Measurements from ENCODE around the gene DSCAML1. TPM values are rescaled to one million over a fixed set of nuclear protein-coding genes. Genes with fewer than 3 reads are reported as not detected.

Gene DSCAML1
- total RNA-seq, 4 donors from 2014 or later = 2.9 to 5.8 (median 3.3) TPM

DNA sequence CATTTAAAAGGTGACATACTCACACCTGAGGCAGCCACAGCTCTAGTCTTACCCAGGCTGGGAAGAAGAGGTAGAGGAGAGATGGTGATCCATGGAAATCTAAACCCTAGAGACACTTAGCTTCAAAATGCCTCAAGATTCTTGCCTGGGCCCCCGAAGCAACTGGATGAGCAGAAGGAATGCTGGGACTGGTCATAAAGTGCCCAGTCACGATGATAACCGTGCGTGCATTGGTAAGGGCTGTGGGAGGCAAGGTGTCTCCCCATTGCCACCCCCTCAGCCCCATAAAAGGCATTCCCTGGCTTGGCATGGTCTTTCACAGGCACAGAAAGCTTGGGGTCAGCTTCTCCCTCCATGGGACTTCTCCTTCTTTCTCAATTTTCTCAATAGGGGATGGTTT lies 144.5 kb downstream of the DSCAML1 start:
- in situ Hi-C loops (cut with MboI; ENCODE audit: low pct_ligation_motif_present in 1 of 4, low pct_unique_long_range_greater_than_20kb in 1 of 4, low sequenced_read_pairs in 3 of 4) (no loop called here), intact Hi-C loops (cut with DNase I; ENCODE audit: low total_unique reads) (no loop called here)
- H3K4me1 ChIP-seq = no peaks in the 10 kb centered on the region
- no peaks in the 10 kb centered on the region for H3K9me3 ChIP-seq
- no peak overlapping the region for H3K4me3 ChIP-seq
- WGBS, 2 donors (ENCODE audit: low coverage in 1 of 2) = 76 to 100% methylated on average over 1 to 4 of the region's 4 CpGs
- DNase-seq = no peak
- H3K27ac ChIP-seq = no peak overlapping the region
- no peaks in the 10 kb centered on the region for H3K36me3 ChIP-seq
- TF ChIP-seq POLR2AphosphoS5 (IDR thresholded peaks at IDR 0.05) (no peak), POLR2A (IDR thresholded peaks at IDR 0.05) (no peak), EP300 (IDR thresholded peaks at IDR 0.05; ENCODE audit: low read depth) (no peak)
- TF ChIP-seq, protein P1, sequence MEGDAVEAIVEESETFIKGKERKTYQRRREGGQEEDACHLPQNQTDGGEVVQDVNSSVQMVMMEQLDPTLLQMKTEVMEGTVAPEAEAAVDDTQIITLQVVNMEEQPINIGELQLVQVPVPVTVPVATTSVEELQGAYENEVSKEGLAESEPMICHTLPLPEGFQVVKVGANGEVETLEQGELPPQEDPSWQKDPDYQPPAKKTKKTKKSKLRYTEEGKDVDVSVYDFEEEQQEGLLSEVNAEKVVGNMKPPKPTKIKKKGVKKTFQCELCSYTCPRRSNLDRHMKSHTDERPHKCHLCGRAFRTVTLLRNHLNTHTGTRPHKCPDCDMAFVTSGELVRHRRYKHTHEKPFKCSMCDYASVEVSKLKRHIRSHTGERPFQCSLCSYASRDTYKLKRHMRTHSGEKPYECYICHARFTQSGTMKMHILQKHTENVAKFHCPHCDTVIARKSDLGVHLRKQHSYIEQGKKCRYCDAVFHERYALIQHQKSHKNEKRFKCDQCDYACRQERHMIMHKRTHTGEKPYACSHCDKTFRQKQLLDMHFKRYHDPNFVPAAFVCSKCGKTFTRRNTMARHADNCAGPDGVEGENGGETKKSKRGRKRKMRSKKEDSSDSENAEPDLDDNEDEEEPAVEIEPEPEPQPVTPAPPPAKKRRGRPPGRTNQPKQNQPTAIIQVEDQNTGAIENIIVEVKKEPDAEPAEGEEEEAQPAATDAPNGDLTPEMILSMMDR (IDR thresholded peaks at IDR 0.05) = no peak
- H3K27me3 ChIP-seq = no peaks in the 10 kb centered on the region

DNA sequence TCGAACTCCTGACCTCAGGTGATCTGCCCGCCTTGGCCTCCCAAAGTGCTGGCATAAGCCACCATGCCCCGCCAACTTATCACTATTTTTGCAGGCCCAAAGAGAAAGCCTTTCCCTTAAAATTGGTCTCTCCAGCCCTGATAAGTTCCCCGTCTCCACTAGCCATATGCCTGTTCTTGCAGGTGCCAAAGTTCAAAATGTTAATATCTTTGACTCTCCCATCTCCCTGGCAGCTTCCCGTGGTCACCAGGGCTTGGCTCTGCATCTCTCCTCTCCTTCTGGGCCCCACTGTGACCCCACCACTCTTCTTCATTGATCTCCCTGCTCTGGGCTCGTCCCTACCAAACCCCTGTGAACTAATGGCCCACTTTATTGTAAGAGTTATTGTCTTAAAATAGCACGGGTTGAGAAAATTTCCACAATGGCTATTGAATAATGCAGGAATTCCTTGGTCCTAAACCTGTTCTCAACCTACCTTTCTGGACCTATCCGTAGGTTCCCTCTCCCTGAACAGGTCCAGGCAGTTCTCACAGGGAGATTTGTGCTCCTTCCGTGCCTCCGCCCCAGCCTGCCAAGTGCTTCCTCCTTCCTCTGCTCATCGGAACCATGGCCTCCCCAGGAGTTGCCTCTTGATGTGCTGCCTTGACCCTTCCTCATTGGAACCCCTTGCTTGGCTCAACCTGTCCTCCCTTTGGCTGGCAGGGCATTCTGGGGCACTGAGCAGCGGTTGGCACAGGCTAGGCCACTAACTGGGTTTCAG lies 147.5 kb downstream of the DSCAML1 start:
- Histone ChIP-seq H3K4me3 (no peak overlapping the region), H3K27me3 (no peaks in the 10 kb centered on the region), H3K27ac (no peak overlapping the region), H3K36me3 (no peaks in the 10 kb centered on the region), H3K9me3 (no peaks in the 10 kb centered on the region), H3K4me1 (no peaks in the 10 kb centered on the region)
- intact Hi-C loops (cut with DNase I; ENCODE audit: low total_unique reads) (no loop called here), in situ Hi-C loops (cut with MboI; ENCODE audit: low pct_ligation_motif_present in 1 of 4, low pct_unique_long_range_greater_than_20kb in 1 of 4, low sequenced_read_pairs in 3 of 4) (no loop called here)
- TF ChIP-seq, protein P1 (IDR thresholded peaks at IDR 0.05) = no peak
- TF ChIP-seq POLR2A (IDR thresholded peaks at IDR 0.05) (no peak), POLR2AphosphoS5 (IDR thresholded peaks at IDR 0.05) (no peak), EP300 (IDR thresholded peaks at IDR 0.05; ENCODE audit: low read depth) (no peak)
- WGBS, 2 donors (ENCODE audit: low coverage in 1 of 2) = 62 to 84% methylated on average over 4 to 12 of the region's 12 CpGs
- no peak for DNase-seq

DNA sequence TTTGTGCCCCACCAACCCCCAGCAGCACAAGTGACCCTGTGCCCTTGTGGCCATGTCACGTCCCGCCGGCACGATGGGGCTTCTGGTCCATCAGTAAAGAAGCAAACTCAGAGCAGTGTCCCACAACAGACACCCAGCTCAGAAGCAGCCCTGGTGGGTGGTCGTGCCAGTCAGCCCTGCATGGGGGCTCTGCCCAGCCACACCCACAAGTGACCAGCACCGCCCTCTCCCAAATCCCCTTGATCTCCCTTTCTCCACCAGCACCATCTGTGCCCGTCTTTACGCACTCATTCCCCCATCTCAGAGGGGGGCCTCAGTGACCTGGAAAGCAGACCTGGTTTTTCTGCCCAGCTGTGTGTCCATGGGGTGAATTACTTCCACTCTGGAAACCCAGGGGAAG lies 149.1 kb downstream of the DSCAML1 start:
- no peaks in the 10 kb centered on the region for H3K27me3 ChIP-seq
- H3K4me3 ChIP-seq = no peak overlapping the region
- intact Hi-C loops (cut with DNase I; ENCODE audit: low total_unique reads) = no loop called here
- no peak overlapping the region for H3K27ac ChIP-seq
- no peak for TF ChIP-seq POLR2A (IDR thresholded peaks at IDR 0.05)
- TF ChIP-seq EP300 (IDR thresholded peaks at IDR 0.05; ENCODE audit: low read depth) = no peak
- no peak for TF ChIP-seq POLR2AphosphoS5 (IDR thresholded peaks at IDR 0.05)
- TF ChIP-seq, protein P1 (IDR thresholded peaks at IDR 0.05) = no peak
- no peaks in the 10 kb centered on the region for H3K36me3 ChIP-seq
- H3K9me3 ChIP-seq = no peaks in the 10 kb centered on the region
- no peak for DNase-seq
- H3K4me1 ChIP-seq = no peaks in the 10 kb centered on the region
- in situ Hi-C loops (cut with MboI; ENCODE audit: low pct_ligation_motif_present in 1 of 4, low pct_unique_long_range_greater_than_20kb in 1 of 4, low sequenced_read_pairs in 3 of 4) = no loop called here
- WGBS, 2 donors (ENCODE audit: low coverage in 1 of 2) = 88 to 93% methylated on average over 4 to 8 of the region's 8 CpGs

DNA sequence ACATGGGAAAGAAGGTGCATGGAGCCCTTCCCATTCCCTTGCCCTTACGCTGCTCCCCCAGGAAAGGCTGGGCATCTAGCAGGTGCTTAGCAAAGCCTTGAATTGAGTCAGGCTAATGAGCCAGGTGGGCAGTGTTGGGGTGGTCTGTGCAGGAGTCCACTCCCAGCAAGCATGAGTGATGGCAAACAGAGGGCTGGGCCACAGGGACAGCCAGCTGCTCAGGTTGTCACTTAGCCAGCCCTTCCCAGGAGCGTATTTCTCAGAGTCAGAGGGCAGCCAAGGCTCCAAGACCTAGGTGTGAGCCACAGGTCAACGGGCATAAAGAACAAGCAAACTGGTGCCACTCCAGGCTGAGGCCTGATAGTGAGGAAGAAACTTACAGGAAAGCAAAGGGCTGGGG lies 149.8 kb downstream of the DSCAML1 start:
- Histone ChIP-seq H3K36me3 (no peaks in the 10 kb centered on the region), H3K27me3 (no peaks in the 10 kb centered on the region), H3K9me3 (no peaks in the 10 kb centered on the region), H3K4me3 (no peak overlapping the region), H3K4me1 (no peaks in the 10 kb centered on the region), H3K27ac (no peak overlapping the region)
- no peak for DNase-seq
- in situ Hi-C loops (cut with MboI; ENCODE audit: low pct_ligation_motif_present in 1 of 4, low pct_unique_long_range_greater_than_20kb in 1 of 4, low sequenced_read_pairs in 3 of 4) (no loop called here), intact Hi-C loops (cut with DNase I; ENCODE audit: low total_unique reads) (no loop called here)
- 82% methylated on average over 3 of the region's 3 CpGs; no CpG with 5 or more reads in 1 of the 2 donors for WGBS, 2 donors (ENCODE audit: low coverage in 1 of 2)
- TF ChIP-seq POLR2AphosphoS5 (IDR thresholded peaks at IDR 0.05) (no peak), POLR2A (IDR thresholded peaks at IDR 0.05) (no peak), EP300 (IDR thresholded peaks at IDR 0.05; ENCODE audit: low read depth) (no peak)
- TF ChIP-seq, protein P1 (IDR thresholded peaks at IDR 0.05) = no peak
